Testis (tissue), 2 donors: ENCODE measurements around the gene TNFSF11.

ENCODE experiments used
- POLR2A ChIP-seq: fragments of 450-650 bp; IDR thresholded peaks from one replicate; pipeline ENCODE4 v1.6.1; 2017; ENCODE audit warnings: antibody characterized with exemption, mild to moderate bottlenecking, moderate library complexity
- TF ChIP-seq, protein P1 (sequence below), 3 experiments: fragments of 450-650 bp in 2 of 3; fragments of 200-600 bp in 1 of 3; sonication (generic) in 1 of 3; IDR thresholded peaks; one replicate each; pipeline ENCODE4 v1.5.1; 2016 to 2019; ENCODE audit warnings: antibody characterized with exemption in 3 of 3, mild to moderate bottlenecking in 2 of 3, moderate library complexity in 1 of 3

GRCh38 chr13:42607546-42607945 is 33.6 kb downstream of the TNFSF11 start:
- TF ChIP-seq POLR2A = no peak
- TF ChIP-seq, protein P1, sequence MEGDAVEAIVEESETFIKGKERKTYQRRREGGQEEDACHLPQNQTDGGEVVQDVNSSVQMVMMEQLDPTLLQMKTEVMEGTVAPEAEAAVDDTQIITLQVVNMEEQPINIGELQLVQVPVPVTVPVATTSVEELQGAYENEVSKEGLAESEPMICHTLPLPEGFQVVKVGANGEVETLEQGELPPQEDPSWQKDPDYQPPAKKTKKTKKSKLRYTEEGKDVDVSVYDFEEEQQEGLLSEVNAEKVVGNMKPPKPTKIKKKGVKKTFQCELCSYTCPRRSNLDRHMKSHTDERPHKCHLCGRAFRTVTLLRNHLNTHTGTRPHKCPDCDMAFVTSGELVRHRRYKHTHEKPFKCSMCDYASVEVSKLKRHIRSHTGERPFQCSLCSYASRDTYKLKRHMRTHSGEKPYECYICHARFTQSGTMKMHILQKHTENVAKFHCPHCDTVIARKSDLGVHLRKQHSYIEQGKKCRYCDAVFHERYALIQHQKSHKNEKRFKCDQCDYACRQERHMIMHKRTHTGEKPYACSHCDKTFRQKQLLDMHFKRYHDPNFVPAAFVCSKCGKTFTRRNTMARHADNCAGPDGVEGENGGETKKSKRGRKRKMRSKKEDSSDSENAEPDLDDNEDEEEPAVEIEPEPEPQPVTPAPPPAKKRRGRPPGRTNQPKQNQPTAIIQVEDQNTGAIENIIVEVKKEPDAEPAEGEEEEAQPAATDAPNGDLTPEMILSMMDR (IDR thresholded peaks at IDR 0.05) = no peak
